GM12878 (cell line): Measurements from ENCODE around the gene SPCS3. TPM values are rescaled to one million over a fixed set of nuclear protein-coding genes. Genes with fewer than 3 reads are reported as not detected.
"Not testable (repeated sequence)": the region's sequence is repeated elsewhere in the genome, so short reads cannot be mapped to it uniquely, and the experiment has no call there.

ENCODE experiments used
- ATAC-seq: fragments of 200-7000 bp; cut with Tn5 transposase; 3 replicates; pipeline ENCODE4 v1.9.1; 2020; ENCODE audit warnings: mild to moderate bottlenecking, moderate library complexity
- BruUV-seq: library from RNA; stranded (reverse); fragments of 400-500 nt; replicated peaks from 2 replicates; lab custom pipeline; 2021; lab: Mats Ljungman, UMichigan
- CTCF ChIA-PET: fragments of 300-600 bp; sonication (Branson Sonifier 250); formaldehyde crosslinking; extraction: SDS; loops from one replicate; lab custom pipeline; 2021; ENCODE audit warnings: inconsistent platforms; lab: Yijun Ruan, JAX
- POLR2A ChIA-PET: fragments of 350-600 bp; formaldehyde crosslinking; extraction: SDS; loops from one replicate; lab custom pipeline; 2021; ENCODE audit warnings: inconsistent platforms; lab: Charles Lee
- RAD21 ChIA-PET: fragments of 300-600 bp; sonication (Branson Sonifier 250); formaldehyde crosslinking; loops from one replicate; lab custom pipeline; 2023; ENCODE audit warnings: antibody characterized with exemption; ENCODE audit not compliant: unreplicated experiment; lab: Charles Lee
- SMC1A ChIA-PET: fragments of 300-600 bp; sonication (Branson Sonifier 250); formaldehyde crosslinking; loops from one replicate; lab custom pipeline; 2023; ENCODE audit not compliant: unreplicated experiment, uncharacterized antibody; lab: Charles Lee
- DNase-seq: peaks from one replicate; pipeline ENCODE4 v3.0.0-alpha.2; 2011; ENCODE audit warnings: low read depth, low spot score
- FAIRE-seq: peaks from 3 replicates; lab custom pipeline; 2011; peaks lifted over from hg19 to GRCh38; lab: Jason Lieb, UNC
- H2AFZ ChIP-seq: 2 replicates; pipeline ENCODE4 v1.6.0; 2011; ENCODE audit warnings: low read depth, low read length, control low read depth; ENCODE audit not compliant: control insufficient read depth
- H3K27ac ChIP-seq: 2 replicates; pipeline ENCODE4 v1.5.1; 2011; ENCODE audit warnings: control low read depth; ENCODE audit not compliant: control insufficient read depth, insufficient read depth
- H3K27me3 ChIP-seq, 2 experiments: replicated peaks in 1 of 2; 2 replicates each; pipeline versions ENCODE4 v1.6.0 to v1.6.1; 2011; ENCODE audit warnings: low read length in 1 of 2; ENCODE audit not compliant: control insufficient read depth in 2 of 2, insufficient read depth in 2 of 2
- H3K36me3 ChIP-seq, 2 experiments: 2 replicates each; pipeline ENCODE4 v1.5.1; 2011; ENCODE audit warnings: low read length in 1 of 2; ENCODE audit not compliant: control insufficient read depth in 2 of 2, insufficient read depth in 2 of 2
- H3K4me1 ChIP-seq: 2 replicates; pipeline ENCODE4 v1.6.1; 2011; ENCODE audit warnings: mild to moderate bottlenecking, low read length, moderate library complexity, mixed read lengths; ENCODE audit not compliant: control insufficient read depth, insufficient read depth
- H3K4me2 ChIP-seq: 2 replicates; pipeline ENCODE4 v1.6.0; 2011; ENCODE audit warnings: control low read depth; ENCODE audit not compliant: control insufficient read depth, insufficient read depth
- H3K4me3 ChIP-seq: fragments of 200-600 bp; sonication (generic); 2 replicates; pipeline ENCODE4 v1.5.1; 2016
- H3K79me2 ChIP-seq: 2 replicates; pipeline ENCODE4 v1.6.0; 2011; ENCODE audit warnings: low read length; ENCODE audit not compliant: control insufficient read depth, insufficient read depth
- H3K9ac ChIP-seq: 2 replicates; pipeline ENCODE4 v1.8.0; 2011; ENCODE audit warnings: low read length, control low read depth, mixed read lengths; ENCODE audit not compliant: control insufficient read depth, insufficient read depth
- H3K9me3 ChIP-seq: replicated peaks from 3 replicates; pipeline ENCODE4 v1.5.1; 2011; ENCODE audit warnings: mild to moderate bottlenecking, low read length; ENCODE audit not compliant: control insufficient read depth, insufficient read depth
- H4K20me1 ChIP-seq: 2 replicates; pipeline ENCODE4 v1.6.0; 2011; ENCODE audit not compliant: control insufficient read depth, insufficient read depth
- CTCF ChIP-seq, 3 experiments: IDR thresholded peaks in 2 of 3; conservative IDR thresholded peaks in 1 of 3; 2 replicates each; pipeline ENCODE4 v1.5.1; 2011; ENCODE audit warnings: low read depth in 3 of 3, low read length in 3 of 3, mild to moderate bottlenecking in 3 of 3, control low read depth in 2 of 3, moderate library complexity in 2 of 3, inconsistent platforms in 1 of 3, mixed read lengths in 1 of 3; ENCODE audit not compliant: control insufficient read depth in 2 of 3, insufficient read depth in 1 of 3; ENCODE audit errors: extremely low read depth in 1 of 3
- EGR1 ChIP-seq, 2 experiments: IDR thresholded peaks; 1 replicate in 1 of 2; 2 replicates in 1 of 2; pipeline ENCODE4 v1.6.1; 2011 to 2012; ENCODE audit warnings: low read depth in 2 of 2, low read length in 2 of 2, borderline replicate concordance in 1 of 2, mild to moderate bottlenecking in 1 of 2, moderate library complexity in 1 of 2
- PAX5 ChIP-seq: IDR thresholded peaks from 2 replicates; pipeline ENCODE4 v1.6.1; 2011; ENCODE audit warnings: low read depth, low read length, borderline replicate concordance
- PAX8 ChIP-seq: fragments of 450-650 bp; IDR thresholded peaks from 2 replicates; pipeline ENCODE4 v1.6.1; 2017; ENCODE audit warnings: mild to moderate bottlenecking, moderate library complexity
- RAD21 ChIP-seq: IDR thresholded peaks from 2 replicates; pipeline ENCODE4 v1.6.1; 2011; ENCODE audit warnings: mild to moderate bottlenecking, low read depth, low read length, moderate library complexity; ENCODE audit not compliant: insufficient read depth
- RUNX3 ChIP-seq: IDR thresholded peaks from 2 replicates; pipeline ENCODE4 v1.6.1; 2012; ENCODE audit warnings: low read length, inconsistent platforms
- SMC3 ChIP-seq: IDR thresholded peaks from 2 replicates; pipeline ENCODE4 v1.6.1; 2011; ENCODE audit warnings: low read length, improper control_type of control experiment, borderline replicate concordance
- SREBF2 ChIP-seq: IDR thresholded peaks from 2 replicates; pipeline ENCODE4 v1.6.1; 2012; ENCODE audit warnings: mild to moderate bottlenecking, low read length
- ZNF384 ChIP-seq: IDR thresholded peaks from 2 replicates; pipeline ENCODE4 v1.6.1; 2012; ENCODE audit warnings: low read depth, mild to moderate bottlenecking, low read length, improper control_type of control experiment, borderline replicate concordance
- WGBS: methylation state at CpG from one replicate; pipeline ENCODE4 v1.1.6; 2016; ENCODE audit warnings: low lambda C conversion rate; ENCODE audit not compliant: insufficient replicate concordance, insufficient coverage; ENCODE audit errors: missing lambda C conversion rate; 5-methylcytosine and 5-hydroxymethylcytosine counted together
- in situ Hi-C: fragments of 300-500 bp; cut with MboI; formaldehyde crosslinking; loops from 9 replicates; pipeline ENCODE4 v1.14.3; 2018; ENCODE audit warnings: mixed read lengths
- intact Hi-C: fragments of 100-400 bp; cut with micrococcal nuclease; formaldehyde crosslinking; loops from one replicate; pipeline ENCODE4 v1.14.2; 2022; ENCODE audit not compliant: unreplicated experiment
- polyA plus RNA-seq, 11 experiments: library from polyadenylated mRNA; depleted of rRNA in 4 of 11; unstranded in 6 of 11; stranded (reverse) in 5 of 11; fragments of >200 nt; fragmentation: Nextera tagmentation in 4 of 11; fragmentation: Illumina TruSeq in 1 of 11; extraction: Ambion mirVana in 4 of 11; extraction: Trizol in 1 of 11; gene quantifications; 1 replicate in 1 of 11; 2 replicates in 10 of 11; pipeline versions ENCODE4 v1.2.1 to v1.2.3, GENCODE V29; 2011 to 2016; ENCODE audit warnings: inconsistent platforms in 2 of 11, missing spikeins in 2 of 11, low read depth in 1 of 11
- total RNA-seq, 4 experiments: library from RNA; depleted of rRNA in 3 of 4; stranded (reverse); fragments of >200 nt in 3 of 4; fragmentation: Illumina TruSeq in 1 of 4; extraction: Trizol in 1 of 4; gene quantifications; 2 replicates each; pipeline versions ENCODE4 v1.2.1 to v1.2.3, GENCODE V29; 2013 to 2021

The SPCS3 gene
- total and polyA plus RNA-seq, 10 of the 15 experiments (the other 5 are each of a cell fraction or from before 2014, with no cell fraction given): 50.0 to 151 (median 76.4) TPM

- peak; percentile 91 for ATAC-seq
- DNase-seq: no peak
- Histone ChIP-seq H2AFZ (no peak overlapping the region), H3K9me3 (no peaks in the 10 kb centered on the region), H3K27me3 (peaks cover under 1 to 3% of the 10 kb centered on the region in 2 experiments; a peak in 3 of 4 replicates), H3K27ac (no peak overlapping the region), H3K4me3 (no peak overlapping the region), H3K9ac (no peak overlapping the region), H3K79me2 (no peaks in the 10 kb centered on the region), H3K4me2 (no peak overlapping the region), H3K36me3 (no peaks in the 10 kb centered on the region), H3K4me1 (no peaks in the 10 kb centered on the region), H4K20me1 (no peaks in the 10 kb centered on the region)
- SMC1A ChIA-PET: interaction anchor here (1.9 kb wide), 1 partner anchor 126 kb away, joined by 7 read pairs; no protein-coding TSS in a partner anchor
- TF ChIP-seq RAD21: peak; percentile 60
- no peak for TF ChIP-seq PAX5
- peak; percentile 37 to 43 (median 38); a peak in 5 of 6 replicates for TF ChIP-seq CTCF (IDR thresholded peaks at IDR 0.05 in 2 of 3, conservative IDR thresholded peaks at IDR 0.05 in 1 of 3; ENCODE audit: control insufficient read depth in 2 of 3, extremely low read depth in 1 of 3, insufficient read depth in 1 of 3, low read depth in 3 of 3, low read length in 3 of 3)
- TF ChIP-seq ZNF384: peak; percentile 76
- peak; percentile 60; the same call in 1 of the 2 replicates for TF ChIP-seq SMC3
- TF ChIP-seq EGR1 (IDR thresholded peaks at IDR 0.05; ENCODE audit: borderline replicate concordance in 1 of 2, low read depth in 2 of 2, low read length in 2 of 2): no peak
- 0 out of 2 replicates have a peak, but pooled peaks have one; percentile 11 for TF ChIP-seq RUNX3
- no peak for TF ChIP-seq SREBF2
- TF ChIP-seq PAX8: no peak
- POLR2A ChIA-PET: interaction anchor here (0.7 kb wide), 1 partner anchor 12 kb away, joined by 6 read pairs; no protein-coding TSS in a partner anchor
- CTCF ChIA-PET: interaction anchor here (1.4 to 2.8 kb wide), 3 partner anchors 9 to 329 kb away, joined by 3 to 9 read pairs (median 8); no protein-coding TSS in a partner anchor
- in situ Hi-C loops (no loop called here), intact Hi-C loops (loop anchor here (2.0 to 5.0 kb wide), 2 partner anchors 125 to 329 kb away; no protein-coding TSS in a partner anchor)
- FAIRE-seq: peak; percentile 54
- WGBS: 60% methylated on average over 13 of the region's 13 CpGs
- no TSS peak for BruUV-seq
- RAD21 ChIA-PET: interaction anchor here (0.9 to 1.0 kb wide), 3 partner anchors 63 to 323 kb away, joined by 3 to 4 read pairs (median 3); no protein-coding TSS in a partner anchor
These were observed 42.4 kb upstream of the SPCS3 start for GRCh38 chr4:176277162-176277904.

GRCh38 chr4:176279560-176279959 lies 40.2 kb upstream of the SPCS3 start:
- RAD21 ChIA-PET, H3K79me2 ChIP-seq, H2AFZ ChIP-seq, H4K20me1 ChIP-seq, in situ Hi-C loops, H3K27me3 ChIP-seq, H3K4me2 ChIP-seq, FAIRE-seq, ATAC-seq, H3K4me3 ChIP-seq, H3K36me3 ChIP-seq, BruUV-seq, H3K27ac ChIP-seq, H3K9ac ChIP-seq, POLR2A ChIA-PET, DNase-seq, H3K4me1 ChIP-seq, H3K9me3 ChIP-seq: not testable (repeated sequence)
- WGBS: 90% methylated on average over 1 of the region's 1 CpG
- SMC1A ChIA-PET: interaction anchor here (1.2 kb wide), 1 partner anchor 10 kb away, joined by 3 read pairs; no protein-coding TSS in a partner anchor
- intact Hi-C loops: loop anchor here (5.0 kb wide), 1 partner anchor 127 kb away; no protein-coding TSS in a partner anchor
- CTCF ChIA-PET: interaction anchor here (1.6 kb wide), 1 partner anchor 13 kb away, joined by 4 read pairs; no protein-coding TSS in a partner anchor
